NCI-H345 treated with DMSO at 0.1 percent for 48 hours (cell line): ENCODE measurements around the gene FAM135A.
"Not testable (repeated sequence)": the region's sequence is repeated elsewhere in the genome, so short reads cannot be mapped to it uniquely, and the experiment has no call there.

Experiments
- DNase-seq: peaks from one replicate; lab custom pipeline; 2025; ENCODE audit not compliant: unreplicated experiment; lab: John Stamatoyannopoulos, UW

The FAM135A gene

GRCh38 chr6:70396163-70396562 lies 17.1 kb upstream of the FAM135A start:
- DNase-seq: no peak

- no peak for DNase-seq
Observed at GRCh38 chr6:70396796-70397729, 16.2 kb upstream of the FAM135A start.

DNA sequence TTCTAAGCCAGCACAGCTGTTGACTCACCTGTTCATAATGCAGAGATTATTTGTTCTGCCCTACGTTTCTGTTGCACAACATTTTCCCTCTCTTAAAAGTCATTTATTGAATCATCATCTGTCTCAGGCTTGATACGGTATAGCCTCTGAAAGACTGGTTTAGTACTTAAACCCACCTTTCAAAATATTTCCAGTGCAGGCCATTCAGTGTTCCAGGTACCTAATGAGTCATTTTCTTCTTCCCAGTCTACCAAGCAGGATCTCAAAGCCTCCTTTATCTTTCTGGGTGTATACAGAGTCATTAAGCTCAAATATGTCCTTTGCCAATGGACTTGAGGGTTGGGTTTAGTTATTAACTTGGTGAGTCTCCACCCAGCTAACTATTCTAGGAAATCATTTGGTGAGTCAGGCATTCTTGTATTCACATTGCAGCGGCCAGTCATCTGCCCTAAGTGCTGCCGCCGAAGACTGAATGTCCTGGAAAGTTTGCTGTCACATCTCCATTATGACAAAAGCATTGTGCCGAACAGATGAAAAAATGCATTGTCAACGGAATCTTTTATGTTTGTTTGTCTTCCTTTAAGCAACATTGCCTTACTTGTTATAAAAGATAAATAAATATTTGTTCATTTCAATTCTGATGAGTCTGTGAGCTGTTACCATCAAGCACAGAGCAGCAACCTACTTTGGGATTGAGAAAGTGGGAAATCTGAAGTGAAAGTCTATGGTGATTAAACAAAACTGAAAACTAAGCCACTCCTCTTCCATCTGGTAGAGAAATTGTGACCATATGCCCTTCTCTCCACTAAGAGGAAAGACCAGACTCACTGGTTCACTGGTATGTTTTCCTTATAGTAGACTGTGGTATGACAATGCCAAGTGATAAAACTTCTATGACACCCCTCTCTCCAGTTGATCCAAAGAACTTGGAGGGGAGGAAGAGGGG lies 14.3 kb upstream of the FAM135A start:
- DNase-seq: peak; percentile 49

DNA sequence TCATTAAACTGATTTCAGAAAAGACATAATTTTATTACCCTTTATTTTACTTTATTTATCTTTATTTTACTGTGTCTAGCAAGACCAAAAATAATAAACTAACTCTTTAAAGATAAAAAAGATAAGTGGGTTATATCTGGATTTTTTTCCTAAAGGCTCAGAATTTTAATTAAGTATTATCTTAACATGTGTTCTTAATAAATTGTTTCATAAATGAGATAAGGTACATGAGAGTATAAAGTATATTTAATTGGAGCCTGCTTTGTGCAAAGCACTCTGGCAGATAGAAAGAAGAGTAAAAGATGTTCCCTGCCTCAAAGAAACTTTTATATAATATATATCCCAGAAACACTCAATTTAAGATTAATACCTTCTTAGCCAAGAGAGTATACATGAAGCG lies 8.7 kb upstream of the FAM135A start:
- DNase-seq: no peak

GRCh38 chr6:70409216-70409615 lies 4.1 kb upstream of the FAM135A start:
- DNase-seq: no peak

- DNase-seq: no peak
Observed at GRCh38 chr6:70411542-70412251, 1.6 kb upstream of the FAM135A start.

DNA sequence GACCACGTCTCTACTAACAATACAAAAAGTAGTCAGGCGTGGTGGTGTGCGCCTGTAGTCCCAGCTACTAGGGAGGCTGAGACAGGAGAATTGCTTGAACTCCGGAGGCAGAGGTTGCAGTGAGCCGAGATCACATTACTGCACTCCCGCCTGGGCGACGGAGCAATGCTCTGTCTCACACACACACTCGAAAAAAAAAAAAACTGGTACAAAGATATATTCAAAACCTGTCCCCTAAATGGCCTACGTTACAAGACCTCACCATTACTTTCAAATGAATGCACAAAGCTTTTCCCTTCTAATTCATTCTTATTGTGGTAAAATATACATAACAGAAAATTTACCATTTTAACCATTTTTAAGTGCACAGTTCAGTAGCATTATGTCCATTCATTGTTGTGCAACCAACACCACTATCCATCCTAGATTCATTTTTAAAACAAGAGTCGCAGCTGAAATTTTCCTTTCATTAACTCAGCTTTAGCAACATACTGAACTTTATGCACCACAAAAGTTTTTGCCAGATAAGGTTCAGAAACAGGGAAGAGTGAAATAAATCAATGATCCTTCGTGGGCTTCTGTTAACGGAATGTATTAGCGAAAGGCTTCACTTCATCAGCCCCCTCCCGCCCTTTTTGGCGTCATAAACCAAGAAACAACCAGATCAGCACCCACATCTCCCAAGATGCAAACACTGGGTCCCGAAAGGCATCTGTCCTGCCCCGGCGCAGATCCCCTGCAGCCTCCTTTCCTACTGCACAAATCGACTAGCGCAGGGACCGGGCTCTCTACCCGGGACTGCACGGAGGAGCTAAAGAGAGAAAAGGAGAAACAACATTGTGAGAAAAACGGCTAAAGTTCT lies 825 bp upstream of the FAM135A start:
- DNase-seq: no peak

GRCh38 chr6:70413992-70414494 lies 735 bp downstream of the FAM135A start:
- no peak for DNase-seq

GRCh38 chr6:70414813-70415212 lies 1.5 kb downstream of the FAM135A start:
- DNase-seq: no peak

- DNase-seq: no peak
Observed at GRCh38 chr6:70415247-70415646, 1.9 kb downstream of the FAM135A start.

DNA sequence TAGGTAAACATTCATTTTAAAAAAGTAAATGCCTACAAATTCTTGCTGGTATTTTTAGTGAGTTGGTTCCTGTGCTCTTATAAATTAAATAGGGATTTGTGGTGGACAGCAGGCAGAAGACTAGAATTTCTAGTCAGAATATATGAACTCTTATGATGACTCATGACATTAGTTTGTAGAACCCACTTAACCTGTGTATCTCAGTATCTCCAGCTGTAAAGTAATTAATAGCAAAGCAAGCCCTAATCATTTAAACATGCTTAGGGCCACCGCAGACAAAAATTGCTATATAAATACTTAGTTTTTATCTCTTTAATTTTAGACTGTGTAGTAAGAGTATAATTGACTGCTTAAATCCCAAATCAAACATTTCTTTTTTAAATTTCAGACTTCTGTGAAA lies 2.4 kb downstream of the FAM135A start:
- DNase-seq: no peak

- no peak for DNase-seq
Observed at GRCh38 chr6:70421509-70421908, 8.2 kb downstream of the FAM135A start.

- no peak for DNase-seq
Observed at GRCh38 chr6:70423189-70424134, 10.2 kb downstream of the FAM135A start.

DNA sequence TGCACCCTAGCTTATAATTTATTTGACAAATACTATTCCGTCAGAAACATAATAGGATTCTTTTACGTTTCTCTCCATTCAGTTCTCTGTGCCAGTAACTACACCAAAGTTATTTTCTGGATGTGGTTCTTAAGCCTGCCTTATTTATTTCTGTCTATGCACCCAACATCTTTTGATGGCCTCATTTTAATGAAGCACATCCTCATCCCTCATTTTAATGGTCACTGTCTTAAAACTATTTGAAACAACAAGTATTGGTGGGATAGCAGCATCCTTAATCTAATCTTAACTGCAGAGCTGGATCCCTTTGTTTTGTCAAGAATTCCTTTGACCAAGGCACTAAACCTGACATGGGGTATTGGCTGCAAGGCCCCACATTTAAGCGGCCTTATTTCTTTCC lies 11.0 kb downstream of the FAM135A start:
- no peak for DNase-seq

- no peak for DNase-seq
Observed at GRCh38 chr6:70436320-70436719, 23.0 kb downstream of the FAM135A start.

GRCh38 chr6:70445001-70445400 lies 31.7 kb downstream of the FAM135A start:
- no peak for DNase-seq

GRCh38 chr6:70447343-70448070 lies 34.2 kb downstream of the FAM135A start:
- not testable (repeated sequence) for DNase-seq

- not testable (repeated sequence) for DNase-seq
Observed at GRCh38 chr6:70453899-70454298, 40.6 kb downstream of the FAM135A start.
